ENCODE measurements around the gene PRMT3.

The PRMT3 gene

DNA sequence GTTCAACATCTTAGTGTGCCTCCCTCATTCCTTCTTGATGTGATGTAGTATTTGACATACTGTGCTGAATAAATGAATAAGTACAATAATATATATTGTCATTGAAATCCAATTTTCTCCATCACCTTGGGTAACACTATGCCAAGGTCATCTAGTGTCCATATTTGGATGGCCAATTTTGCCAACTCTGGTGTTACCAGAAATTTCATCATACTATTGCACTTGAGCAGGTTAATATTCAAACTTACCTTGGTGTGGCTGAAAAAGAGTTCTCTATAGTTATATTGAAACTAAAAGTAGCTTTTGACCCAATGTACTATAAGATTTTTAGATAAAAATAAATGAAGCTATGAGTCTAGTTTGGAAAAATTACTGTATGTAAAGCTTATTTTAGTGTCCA lies 113.7 kb downstream of the PRMT3 start:
- H3K36me3 Mint-ChIP-seq, result peaks cover 62% of the 10 kb centered on the region

DNA sequence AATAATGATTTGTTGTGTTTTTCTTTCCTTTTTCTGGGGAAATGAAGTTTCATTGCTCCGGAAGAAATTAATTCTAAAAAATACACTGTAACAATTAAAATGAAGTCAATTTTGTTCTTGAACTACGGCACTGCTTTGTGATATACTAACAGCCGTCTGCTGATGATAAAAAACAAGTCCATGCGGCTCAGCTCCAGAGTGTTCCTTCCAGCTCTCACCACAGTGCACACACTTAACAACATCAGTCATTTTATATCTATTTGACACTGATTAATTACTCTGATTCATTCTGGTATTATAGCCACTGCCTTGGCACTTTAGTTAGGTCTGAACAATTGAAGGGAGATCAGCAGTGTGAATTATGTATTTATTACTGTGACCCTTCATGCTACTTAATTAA lies 114.5 kb downstream of the PRMT3 start:
- Mint-ChIP-seq H3K36me3 (peaks cover 62% of the 10 kb centered on the region), H3K4me1 (no peaks in the 10 kb centered on the region), H3K27me3 (no peaks in the 10 kb centered on the region), H3K27ac (no peak overlapping the region), H3K4me3 (no peak overlapping the region), H3K9me3 (no peaks in the 10 kb centered on the region)
- no peak for ATAC-seq

More for the DNA sequence above, 113.7 kb downstream of the PRMT3 start:
- Mint-ChIP-seq H3K4me1 (no peaks in the 10 kb centered on the region), H3K9me3 (no peaks in the 10 kb centered on the region), H3K27me3 (no peaks in the 10 kb centered on the region), H3K4me3 (no peak overlapping the region), H3K27ac (no peak overlapping the region)
- no peak for ATAC-seq

DNA sequence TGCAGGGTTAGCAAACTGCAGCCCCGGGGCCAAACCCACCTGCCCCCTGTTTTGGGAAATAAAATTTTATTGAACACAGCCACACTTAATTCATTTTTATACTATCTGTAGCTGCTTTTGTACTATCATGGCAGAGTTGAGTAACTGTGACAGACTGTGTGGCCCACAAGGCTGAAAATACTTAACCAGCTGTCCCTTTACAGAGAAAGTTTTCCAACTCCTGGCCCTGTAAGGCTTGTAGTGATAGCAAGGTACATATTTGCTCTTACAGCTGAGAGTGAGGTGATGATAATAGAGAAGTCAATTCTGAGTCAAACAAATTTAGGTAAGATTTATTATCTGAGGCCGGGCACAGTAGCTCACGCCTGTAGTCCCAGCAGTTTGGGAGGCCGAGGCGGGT lies 124.5 kb downstream of the PRMT3 start:
- no peak for ATAC-seq
- H3K4me1 Mint-ChIP-seq, result no peaks in the 10 kb centered on the region
- H3K27ac Mint-ChIP-seq, result no peak overlapping the region
- no peak overlapping the region for H3K4me3 Mint-ChIP-seq
- peaks cover 6% of the 10 kb centered on the region for H3K36me3 Mint-ChIP-seq
- H3K27me3 Mint-ChIP-seq, result no peaks in the 10 kb centered on the region
- no peaks in the 10 kb centered on the region for H3K9me3 Mint-ChIP-seq

DNA sequence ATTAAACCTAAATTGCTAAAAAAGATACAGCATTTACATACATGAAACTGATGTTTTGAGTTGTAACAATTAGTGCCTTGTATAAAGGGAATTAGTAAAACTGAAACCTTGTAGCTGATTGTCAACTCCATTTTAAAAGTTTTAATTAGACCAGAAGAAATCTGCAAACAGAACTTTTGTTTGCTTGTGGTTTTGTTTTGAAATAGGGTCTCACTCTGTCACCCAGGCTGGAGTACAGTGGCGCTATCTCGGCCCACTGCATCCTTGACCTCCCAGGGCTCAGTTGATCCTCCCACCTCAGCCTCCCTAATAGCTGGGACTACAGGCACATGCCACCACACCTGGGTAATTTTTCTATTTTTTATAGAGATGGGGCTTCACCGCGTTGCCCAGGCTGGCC lies 125.4 kb downstream of the PRMT3 start:
- no peak for ATAC-seq
- H3K9me3 Mint-ChIP-seq, result no peaks in the 10 kb centered on the region

DNA sequence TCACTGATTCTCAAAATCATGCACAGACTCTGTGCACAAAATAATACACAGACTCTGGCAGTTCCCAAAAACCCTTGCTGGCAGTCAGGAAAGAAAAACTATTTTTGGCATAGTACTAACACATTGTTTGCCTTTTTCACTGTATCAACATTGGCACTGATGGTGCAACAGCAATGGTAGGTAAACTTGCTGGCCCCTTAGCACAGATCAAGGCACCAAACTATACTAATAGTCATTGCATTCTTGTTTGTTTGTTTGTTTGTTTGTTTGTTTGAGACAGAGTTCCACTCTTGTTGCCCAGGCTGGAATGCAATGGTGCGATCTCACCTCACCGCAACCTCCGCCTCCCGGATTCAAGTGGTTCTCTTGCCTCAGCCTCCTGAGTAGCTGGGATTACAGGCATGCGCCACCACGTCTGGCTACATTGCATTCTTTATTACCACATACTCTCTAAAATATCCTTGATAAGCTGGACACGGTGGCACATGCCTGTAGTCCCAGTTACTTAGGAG lies 130.9 kb downstream of the PRMT3 start:
- Mint-ChIP-seq H3K27ac (no peak overlapping the region), H3K4me1 (no peaks in the 10 kb centered on the region), H3K36me3 (no peaks in the 10 kb centered on the region), H3K9me3 (no peaks in the 10 kb centered on the region), H3K4me3 (no peak overlapping the region), H3K27me3 (no peaks in the 10 kb centered on the region)
- ATAC-seq, result no peak

More for the DNA sequence above, 125.4 kb downstream of the PRMT3 start:
- Mint-ChIP-seq H3K36me3 (no peaks in the 10 kb centered on the region), H3K27ac (no peak overlapping the region), H3K27me3 (no peaks in the 10 kb centered on the region), H3K4me3 (no peak overlapping the region), H3K4me1 (no peaks in the 10 kb centered on the region)

DNA sequence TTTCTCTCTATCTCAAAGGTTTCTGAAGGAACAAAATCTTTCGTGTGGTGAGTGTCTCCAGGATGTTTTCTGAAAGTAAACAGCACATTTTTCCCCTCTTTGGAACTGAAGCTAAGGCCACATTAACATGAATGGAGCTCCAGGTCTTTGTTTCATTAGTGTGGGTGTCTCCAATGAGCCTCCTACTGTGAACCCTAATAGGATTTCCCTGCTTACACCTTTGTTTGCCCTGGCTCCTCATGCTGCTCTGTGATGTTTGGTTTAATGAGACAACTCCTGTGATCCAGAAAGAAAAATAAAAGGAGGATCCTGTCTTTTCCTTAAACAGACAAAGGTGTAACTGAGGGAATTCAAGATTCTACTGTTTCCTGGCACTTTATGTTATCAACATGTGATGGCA lies 135.0 kb downstream of the PRMT3 start:
- H3K4me3 Mint-ChIP-seq, result no peak overlapping the region
- no peaks in the 10 kb centered on the region for H3K27me3 Mint-ChIP-seq
- no peaks in the 10 kb centered on the region for H3K4me1 Mint-ChIP-seq
- ATAC-seq, result no peak
- no peak overlapping the region for H3K27ac Mint-ChIP-seq
- H3K9me3 Mint-ChIP-seq, result no peaks in the 10 kb centered on the region
- no peaks in the 10 kb centered on the region for H3K36me3 Mint-ChIP-seq

DNA sequence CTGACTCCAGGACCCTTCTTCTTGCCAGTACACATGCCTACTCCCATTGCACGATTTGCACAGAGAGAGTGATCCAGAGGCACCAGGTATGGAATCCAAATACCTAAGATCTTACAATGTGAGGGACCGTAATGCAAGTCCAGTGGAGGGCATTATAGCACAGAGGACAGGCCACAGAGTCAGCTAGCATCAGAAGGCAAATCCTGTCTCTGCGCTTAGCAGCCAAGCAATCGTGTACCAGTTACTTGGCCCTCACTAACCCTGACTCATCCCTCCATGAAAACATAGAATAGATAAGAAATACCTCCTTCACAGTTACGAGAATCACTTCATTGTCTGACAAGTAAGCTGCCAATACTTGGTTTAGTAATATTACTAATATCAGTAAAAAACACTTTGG lies 142.2 kb downstream of the PRMT3 start:
- no peak overlapping the region for H3K4me3 Mint-ChIP-seq
- no peaks in the 10 kb centered on the region for H3K9me3 Mint-ChIP-seq
- peaks cover 15% of the 10 kb centered on the region for H3K4me1 Mint-ChIP-seq
- H3K36me3 Mint-ChIP-seq, result no peaks in the 10 kb centered on the region
- ATAC-seq, result no peak
- peaks cover 11% of the 10 kb centered on the region for H3K27me3 Mint-ChIP-seq
- no peak overlapping the region for H3K27ac Mint-ChIP-seq

DNA sequence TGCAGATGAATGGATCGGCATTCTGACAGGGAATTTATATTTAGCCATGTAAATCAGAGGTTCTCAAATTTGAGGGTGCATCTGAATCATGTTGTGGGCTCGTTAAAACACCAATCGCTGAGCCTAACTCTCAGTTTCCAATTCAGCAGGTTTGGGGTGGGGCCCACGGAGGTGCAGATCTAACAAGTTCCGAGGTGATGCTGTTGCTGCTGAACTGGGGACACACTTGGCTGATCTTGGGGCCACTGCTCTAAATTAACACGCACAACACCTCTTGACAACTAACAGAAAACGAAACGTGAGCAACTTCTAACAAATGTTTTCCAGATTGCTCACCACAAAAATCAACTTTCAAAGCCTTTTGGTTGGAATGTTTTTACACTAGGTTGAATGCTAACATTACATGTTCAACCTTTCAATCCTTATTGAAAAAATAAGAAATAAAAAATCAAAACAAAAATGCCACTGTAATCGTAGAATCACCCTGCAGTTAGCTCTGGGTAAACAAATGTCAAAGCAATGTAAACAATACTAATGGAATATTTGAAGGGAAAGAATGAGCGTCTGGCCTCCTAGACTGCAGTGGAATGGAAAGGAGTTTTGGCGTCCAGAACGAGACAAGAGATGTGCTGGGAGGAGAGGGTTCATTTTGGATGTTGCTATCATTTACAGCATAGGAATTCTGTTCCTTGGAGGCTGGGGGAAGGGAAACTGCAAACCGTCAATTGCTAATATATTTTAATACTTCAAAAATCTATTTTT lies 143.6 kb downstream of the PRMT3 start:
- ATAC-seq, result no peak
- no peaks in the 10 kb centered on the region for H3K9me3 Mint-ChIP-seq
- H3K4me3 Mint-ChIP-seq, result no peak overlapping the region
- H3K36me3 Mint-ChIP-seq, result no peaks in the 10 kb centered on the region
- peaks cover 21% of the 10 kb centered on the region for H3K27me3 Mint-ChIP-seq
- H3K27ac Mint-ChIP-seq, result no peak overlapping the region
- peaks cover 15% of the 10 kb centered on the region for H3K4me1 Mint-ChIP-seq

DNA sequence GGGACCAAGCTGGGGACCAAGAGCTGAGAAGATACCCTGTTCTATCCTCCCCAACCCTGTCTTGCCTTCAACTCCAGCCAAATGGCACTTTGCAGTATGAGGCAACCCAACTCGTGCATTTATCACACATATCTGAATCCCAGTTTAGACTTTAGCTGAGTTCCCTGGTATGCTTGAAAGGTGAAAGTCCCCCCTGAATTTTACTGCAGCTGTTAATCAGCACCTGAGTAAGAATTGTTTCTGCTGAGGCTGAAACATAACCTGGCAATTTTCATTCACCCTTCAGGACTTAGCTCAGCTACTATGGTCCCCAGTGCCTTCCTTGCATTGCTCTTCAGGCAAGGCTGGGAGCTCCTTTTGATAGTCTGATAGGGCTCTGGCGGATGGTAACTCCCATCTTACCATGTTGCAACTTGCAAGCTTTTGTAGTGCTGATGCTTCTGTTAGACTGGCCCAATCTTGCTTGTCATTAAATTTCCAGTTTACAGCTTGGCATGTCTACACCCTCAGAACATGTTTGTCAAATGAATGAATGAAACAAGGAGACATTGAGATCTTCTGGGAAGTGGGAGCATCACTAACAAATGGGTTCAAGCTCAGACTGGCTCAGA lies 147.9 kb downstream of the PRMT3 start:
- Mint-ChIP-seq H3K36me3 (no peaks in the 10 kb centered on the region), H3K27ac (no peak overlapping the region), H3K27me3 (peaks cover 29% of the 10 kb centered on the region), H3K9me3 (peaks cover 9% of the 10 kb centered on the region), H3K4me3 (no peak overlapping the region), H3K4me1 (peaks cover 13% of the 10 kb centered on the region)
- ATAC-seq, result no peak

DNA sequence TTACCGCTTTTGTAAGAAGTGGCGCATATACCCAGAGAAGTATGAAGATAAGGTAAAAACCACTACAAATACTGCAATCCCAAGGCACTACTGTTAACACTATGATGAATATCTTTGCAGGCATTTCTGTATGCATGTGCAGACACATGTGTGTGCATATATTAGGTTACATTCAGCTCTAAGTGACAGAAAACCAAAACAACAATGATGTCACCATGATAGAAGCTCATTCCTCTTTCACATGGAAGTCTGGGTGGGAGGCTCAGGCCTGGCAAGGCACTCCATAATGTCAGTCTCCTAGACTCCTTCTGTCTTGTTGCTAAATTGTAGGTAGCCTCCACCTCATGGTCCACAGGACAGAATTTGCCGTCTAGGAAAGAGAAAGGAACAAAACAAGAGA lies 148.8 kb downstream of the PRMT3 start:
- peaks cover 29% of the 10 kb centered on the region for H3K27me3 Mint-ChIP-seq
- no peaks in the 10 kb centered on the region for H3K36me3 Mint-ChIP-seq
- peaks cover 3% of the 10 kb centered on the region for H3K4me1 Mint-ChIP-seq
- H3K27ac Mint-ChIP-seq, result no peak overlapping the region
- no peak for ATAC-seq
- no peak overlapping the region for H3K4me3 Mint-ChIP-seq
- peaks cover 9% of the 10 kb centered on the region for H3K9me3 Mint-ChIP-seq

DNA sequence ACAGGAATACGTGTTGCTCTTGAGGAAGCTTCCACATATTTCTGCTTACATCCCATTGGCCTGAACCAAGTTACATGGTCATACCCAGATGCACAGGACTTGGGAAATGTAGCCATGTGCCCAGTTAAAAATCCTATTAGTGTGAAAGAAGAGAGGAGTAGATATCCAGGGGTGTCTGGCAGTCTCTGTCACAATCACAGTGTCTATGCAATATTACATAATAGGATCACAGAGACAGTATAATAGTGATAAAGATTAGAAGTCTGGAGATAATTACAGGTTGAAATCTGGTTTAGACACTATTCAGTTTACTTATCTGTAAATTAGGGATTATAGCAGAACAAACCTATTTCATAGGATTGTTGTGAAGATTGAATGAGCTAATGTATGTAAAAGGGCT lies 149.3 kb downstream of the PRMT3 start:
- peaks cover 9% of the 10 kb centered on the region for H3K9me3 Mint-ChIP-seq
- H3K4me3 Mint-ChIP-seq, result no peak overlapping the region
- H3K4me1 Mint-ChIP-seq, result no peaks in the 10 kb centered on the region
- no peaks in the 10 kb centered on the region for H3K36me3 Mint-ChIP-seq
- no peak overlapping the region for H3K27ac Mint-ChIP-seq
- no peak for ATAC-seq
- peaks cover 29% of the 10 kb centered on the region for H3K27me3 Mint-ChIP-seq

DNA sequence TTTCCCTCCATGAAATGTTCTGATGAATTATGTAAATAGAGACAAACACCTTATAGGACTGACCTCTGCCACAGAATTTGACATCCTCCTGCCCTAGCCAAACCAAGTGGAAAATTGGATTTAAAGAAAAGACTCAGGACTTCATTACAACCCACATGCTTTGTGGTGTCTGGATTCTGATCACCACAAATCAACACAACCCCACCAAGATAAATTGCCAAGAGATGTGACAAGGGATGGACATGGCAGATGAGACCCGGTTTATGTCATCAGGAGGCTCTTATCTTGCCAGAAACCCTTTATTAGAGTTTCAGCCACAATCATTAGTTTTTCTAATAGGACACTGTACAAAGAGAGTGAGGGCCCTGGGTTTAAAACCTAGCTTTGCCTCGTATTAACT lies 154.0 kb downstream of the PRMT3 start:
- Mint-ChIP-seq H3K4me3 (no peak overlapping the region), H3K27ac (no peak overlapping the region), H3K27me3 (peaks cover 8% of the 10 kb centered on the region), H3K9me3 (peaks cover 9% of the 10 kb centered on the region), H3K36me3 (no peaks in the 10 kb centered on the region), H3K4me1 (no peaks in the 10 kb centered on the region)
- ATAC-seq, result no peak

DNA sequence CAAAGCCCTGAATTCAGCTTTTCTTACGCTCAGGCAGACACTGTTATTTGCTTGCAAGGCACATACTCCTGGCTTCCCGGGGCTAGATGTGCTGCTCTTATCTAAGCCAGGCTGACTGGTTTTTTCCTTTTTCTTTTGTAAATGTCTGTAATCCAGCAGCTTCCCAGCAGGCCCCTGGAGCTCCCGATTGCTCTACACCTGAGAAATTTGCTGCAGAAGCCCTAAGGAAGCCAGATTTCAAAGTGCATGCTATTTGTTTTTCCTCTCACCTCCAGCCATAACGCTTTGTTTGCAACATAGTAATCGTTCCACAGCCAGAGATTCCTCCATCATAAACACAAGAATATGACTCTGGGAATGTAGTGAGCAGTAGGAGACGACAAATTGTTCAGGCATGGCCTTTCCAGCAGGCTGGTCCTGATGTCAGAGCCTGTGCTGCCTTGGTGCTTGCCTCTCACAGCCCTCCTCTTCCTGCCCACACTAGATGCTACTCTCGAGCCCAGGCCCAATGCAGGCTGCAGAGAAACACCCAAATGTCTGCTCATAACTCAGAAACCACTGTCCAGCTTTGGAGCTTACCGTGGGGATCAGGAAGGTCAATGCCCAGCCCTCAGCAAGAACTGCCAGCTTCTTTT lies 157.2 kb downstream of the PRMT3 start:
- no peak for ATAC-seq
- Mint-ChIP-seq H3K27me3 (peaks cover 3% of the 10 kb centered on the region), H3K4me3 (no peak overlapping the region), H3K27ac (no peak overlapping the region), H3K9me3 (peaks cover 3% of the 10 kb centered on the region), H3K4me1 (no peaks in the 10 kb centered on the region), H3K36me3 (no peaks in the 10 kb centered on the region)

DNA sequence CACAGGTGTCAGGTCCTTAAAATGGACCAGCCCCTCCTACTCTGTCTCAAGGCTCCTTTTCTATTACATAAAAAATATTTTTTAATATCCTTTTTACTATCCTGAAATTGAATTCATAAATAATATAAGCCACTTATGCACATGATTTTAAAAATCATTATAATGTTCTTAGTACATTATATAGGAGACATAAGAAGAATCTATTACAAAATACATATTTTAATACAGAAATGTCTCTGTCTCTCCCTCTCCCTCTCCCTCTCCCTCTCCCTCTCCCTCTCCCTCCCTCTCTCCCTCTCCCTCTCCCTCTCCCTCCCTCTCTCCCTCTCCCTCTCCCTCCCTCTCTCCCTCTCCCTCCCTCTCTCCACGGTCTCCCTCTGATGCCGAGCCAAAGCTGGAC lies 159.9 kb downstream of the PRMT3 start:
- Mint-ChIP-seq H3K36me3 (no peaks in the 10 kb centered on the region), H3K27me3 (peaks cover 8% of the 10 kb centered on the region), H3K9me3 (no peaks in the 10 kb centered on the region), H3K27ac (no peak overlapping the region), H3K4me1 (no peaks in the 10 kb centered on the region), H3K4me3 (no peak overlapping the region)
- ATAC-seq, result no peak

DNA sequence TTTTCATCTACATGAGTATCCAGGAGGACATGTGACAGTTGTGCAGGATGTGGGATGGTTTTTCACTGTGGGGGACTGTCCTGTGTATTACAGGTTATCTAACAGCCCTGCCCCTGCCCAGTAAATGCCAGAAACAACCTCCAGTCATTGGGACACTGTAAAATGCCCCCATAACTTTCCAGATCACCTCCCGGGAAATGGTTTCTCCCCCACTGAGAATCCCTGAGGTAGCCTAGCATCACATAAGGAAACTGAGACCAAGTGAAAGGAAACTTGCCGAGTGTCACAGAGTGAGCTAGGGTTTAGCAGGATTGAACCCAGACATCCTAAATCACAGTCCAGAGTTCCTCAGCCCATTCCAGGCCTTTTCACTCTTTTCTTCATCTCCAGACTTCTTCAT lies 163.6 kb downstream of the PRMT3 start:
- Mint-ChIP-seq H3K36me3 (no peaks in the 10 kb centered on the region), H3K4me1 (no peaks in the 10 kb centered on the region), H3K27ac (no peak overlapping the region), H3K4me3 (no peak overlapping the region), H3K9me3 (peaks cover 4% of the 10 kb centered on the region), H3K27me3 (peaks cover 8% of the 10 kb centered on the region)
- no peak for ATAC-seq

DNA sequence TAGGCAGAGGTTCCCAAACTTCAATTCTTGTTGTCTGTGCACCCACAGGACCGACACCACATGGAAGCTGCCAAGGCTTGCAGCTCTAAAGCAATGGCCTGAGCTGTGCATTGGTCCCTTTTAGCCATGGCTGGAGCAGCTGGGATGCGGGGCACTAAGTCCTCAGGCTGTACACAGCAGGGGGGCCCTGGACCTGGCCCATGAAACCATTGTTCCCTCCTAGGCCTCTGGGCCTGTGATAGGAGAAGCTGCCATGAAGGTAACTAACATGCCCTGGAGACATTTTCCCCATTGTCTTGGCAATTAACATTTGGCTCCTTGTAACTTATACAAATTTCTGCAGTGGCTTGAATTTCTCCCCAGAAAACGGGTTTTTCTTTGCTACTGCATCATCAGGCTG lies 168.3 kb downstream of the PRMT3 start:
- Mint-ChIP-seq H3K4me3 (no peak overlapping the region), H3K36me3 (no peaks in the 10 kb centered on the region), H3K27me3 (peaks cover 9% of the 10 kb centered on the region), H3K9me3 (peaks cover 9% of the 10 kb centered on the region), H3K4me1 (no peaks in the 10 kb centered on the region), H3K27ac (no peak overlapping the region)
- ATAC-seq, result no peak
